Measurements from ENCODE around the gene PDCD1.

GRCh38 chr2:241905716-241906377, 47.2 kb upstream of the PDCD1 start:
- TF ChIP-seq EZH2 (IDR thresholded peaks at IDR 0.05; ENCODE audit: low read depth, low read length, severe bottlenecking): no peak
- no peak for TF ChIP-seq BRCA1 (IDR thresholded peaks at IDR 0.05; ENCODE audit: low read depth, low read length)
- TF ChIP-seq SUZ12 (IDR thresholded peaks at IDR 0.05; ENCODE audit: low read length): no peak
- TF ChIP-seq, protein P1, sequence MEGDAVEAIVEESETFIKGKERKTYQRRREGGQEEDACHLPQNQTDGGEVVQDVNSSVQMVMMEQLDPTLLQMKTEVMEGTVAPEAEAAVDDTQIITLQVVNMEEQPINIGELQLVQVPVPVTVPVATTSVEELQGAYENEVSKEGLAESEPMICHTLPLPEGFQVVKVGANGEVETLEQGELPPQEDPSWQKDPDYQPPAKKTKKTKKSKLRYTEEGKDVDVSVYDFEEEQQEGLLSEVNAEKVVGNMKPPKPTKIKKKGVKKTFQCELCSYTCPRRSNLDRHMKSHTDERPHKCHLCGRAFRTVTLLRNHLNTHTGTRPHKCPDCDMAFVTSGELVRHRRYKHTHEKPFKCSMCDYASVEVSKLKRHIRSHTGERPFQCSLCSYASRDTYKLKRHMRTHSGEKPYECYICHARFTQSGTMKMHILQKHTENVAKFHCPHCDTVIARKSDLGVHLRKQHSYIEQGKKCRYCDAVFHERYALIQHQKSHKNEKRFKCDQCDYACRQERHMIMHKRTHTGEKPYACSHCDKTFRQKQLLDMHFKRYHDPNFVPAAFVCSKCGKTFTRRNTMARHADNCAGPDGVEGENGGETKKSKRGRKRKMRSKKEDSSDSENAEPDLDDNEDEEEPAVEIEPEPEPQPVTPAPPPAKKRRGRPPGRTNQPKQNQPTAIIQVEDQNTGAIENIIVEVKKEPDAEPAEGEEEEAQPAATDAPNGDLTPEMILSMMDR (IDR thresholded peaks at IDR 0.05; ENCODE audit: control extremely low read depth in 1 of 3, insufficient read depth in 1 of 3, low read depth in 1 of 3, low read length in 3 of 3): no peak
- TF ChIP-seq, protein P2, sequence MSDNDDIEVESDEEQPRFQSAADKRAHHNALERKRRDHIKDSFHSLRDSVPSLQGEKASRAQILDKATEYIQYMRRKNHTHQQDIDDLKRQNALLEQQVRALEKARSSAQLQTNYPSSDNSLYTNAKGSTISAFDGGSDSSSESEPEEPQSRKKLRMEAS (IDR thresholded peaks at IDR 0.05): no peak
- no peak for TF ChIP-seq POLR2AphosphoS5 (IDR thresholded peaks at IDR 0.05; ENCODE audit: low read depth, low read length)

All from H1 (cell line).